Natural killer cell (primary cell): ENCODE measurements around the gene ECE1. TPM values are rescaled to one million over a fixed set of nuclear protein-coding genes. Genes with fewer than 3 reads are reported as not detected.
"Not testable (repeated sequence)": the region's sequence is repeated elsewhere in the genome, so short reads cannot be mapped to it uniquely, and the experiment has no call there.

Experiments used
- ATAC-seq, 3 donors: fragments of 150-1000 bp in 2 of 3; fragments of 200-7000 bp in 1 of 3; cut with Tn5 transposase; 1 replicate in 1 of 3; 2 replicates in 2 of 3; pipeline ENCODE4 v1.10.0; 2021; ENCODE audit warnings: mild to moderate bottlenecking in 2 of 3, moderate library complexity in 2 of 3
- DNase-seq, 2 donors: peaks; one replicate each; pipeline versions ENCODE4 v3.0.0 to v3.0.0-alpha.2; 2013 to 2021; ENCODE audit warnings: mixed read lengths in 1 of 2
- H3K27ac ChIP-seq: one replicate; pipeline ENCODE4 v1.5.1; 2013; ENCODE audit warnings: mild to moderate bottlenecking, low read length
- H3K27me3 ChIP-seq: one replicate; pipeline ENCODE4 v1.6.1; 2013; ENCODE audit warnings: low read length; ENCODE audit not compliant: control insufficient read depth, insufficient read depth
- H3K36me3 ChIP-seq: one replicate; pipeline ENCODE4 v1.6.1; 2013; ENCODE audit warnings: low read length; ENCODE audit not compliant: control insufficient read depth, insufficient read depth
- H3K4me1 ChIP-seq: one replicate; pipeline ENCODE4 v1.6.1; 2013; ENCODE audit warnings: low read length; ENCODE audit not compliant: control insufficient read depth, insufficient read depth
- H3K4me3 ChIP-seq: one replicate; pipeline ENCODE4 v1.5.1; 2013; ENCODE audit warnings: low read length
- H3K9me3 ChIP-seq: one replicate; pipeline ENCODE4 v1.6.1; 2013; ENCODE audit warnings: low read length; ENCODE audit not compliant: control insufficient read depth, insufficient read depth
- H3K27ac Mint-ChIP-seq, 2 donors: one replicate each; pipeline ENCODE4 v1.8.0; 2022; ENCODE audit warnings: mild to moderate bottlenecking in 2 of 2, mixed read lengths in 2 of 2, moderate library complexity in 1 of 2
- H3K27me3 Mint-ChIP-seq, 2 donors: one replicate each; pipeline ENCODE4 v1.8.0; 2022; ENCODE audit warnings: low read depth in 2 of 2, mixed read lengths in 2 of 2
- H3K36me3 Mint-ChIP-seq: one replicate; pipeline ENCODE4 v1.8.0; 2022; ENCODE audit warnings: mixed read lengths
- H3K4me1 Mint-ChIP-seq, 2 donors: one replicate each; pipeline ENCODE4 v1.8.0; 2022; ENCODE audit warnings: mixed read lengths in 2 of 2
- H3K4me3 Mint-ChIP-seq: one replicate; pipeline ENCODE4 v1.8.0; 2022; ENCODE audit warnings: mild to moderate bottlenecking, moderate library complexity, mixed read lengths
- H3K9me3 Mint-ChIP-seq, 2 donors: one replicate each; pipeline ENCODE4 v1.8.0; 2022; ENCODE audit warnings: mixed read lengths in 2 of 2
- WGBS: methylation state at CpG from one replicate; pipeline ENCODE4 v1.1.7; 2013; ENCODE audit warnings: missing lambda C conversion rate; ENCODE audit not compliant: insufficient coverage; 5-methylcytosine and 5-hydroxymethylcytosine counted together
- intact Hi-C: fragments of 100-400 bp; cut with micrococcal nuclease; formaldehyde crosslinking; loops from one replicate; pipeline ENCODE4 v1.14.2; 2022
- total RNA-seq, 4 donors: library from RNA; stranded (reverse); fragments of 120-200 nt in 1 of 4; gene quantifications; one replicate each; pipeline versions ENCODE4 v1.2.3 to v1.2.4, GENCODE V29; 2013 to 2022
- TF ChIP-seq, protein P1 (sequence below): fragments of 200-600 bp; IDR thresholded peaks from one replicate; pipeline ENCODE4 v1.8.0; 2022; ENCODE audit warnings: antibody characterized with exemption

The ECE1 gene
- total RNA-seq, 3 donors from 2014 or later (not counting 1 experiment from before 2014, with no cell fraction given): 47.2 to 70.1 (median 50.7) TPM

DNA sequence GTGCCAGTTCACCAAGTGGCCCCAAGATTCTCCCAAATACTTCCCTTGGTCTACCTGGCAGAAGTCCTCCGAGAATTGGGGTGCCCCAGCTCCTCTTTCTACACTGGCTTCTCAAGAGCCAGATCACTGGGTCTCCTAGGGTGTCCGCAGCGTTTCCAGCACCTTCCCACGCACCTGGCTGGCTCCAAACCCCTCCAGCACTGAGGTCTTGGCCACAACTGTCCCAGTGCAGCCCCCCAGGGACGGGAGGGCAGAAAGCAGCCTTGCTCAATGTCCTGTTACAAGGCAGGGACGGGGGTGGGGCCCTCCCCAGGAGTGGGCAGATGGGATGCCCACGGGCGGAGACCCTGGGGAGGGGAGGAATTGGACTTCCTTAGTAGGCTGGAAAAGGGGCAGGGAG, 1.1 kb downstream of the ECE1 start:
- peak overlapping the region; percentile 29 for H3K4me3 ChIP-seq
- Mint-ChIP-seq H3K4me1 (peaks cover 34 to 53% of the 10 kb centered on the region in 2 donors), H3K4me3 (peak overlapping the region; percentile 87), H3K27me3 (peaks cover 8 to 9% of the 10 kb centered on the region in 2 donors), H3K36me3 (no peaks in the 10 kb centered on the region), H3K27ac (peak overlapping the region in 1 of 2 donors; percentile 86), H3K9me3 (no peaks in the 10 kb centered on the region)
- ATAC-seq: no peak
- DNase-seq: no peak
- H3K9me3 ChIP-seq: no peaks in the 10 kb centered on the region
- intact Hi-C loops: no loop called here
- WGBS: 89% methylated on average over 8 of the region's 8 CpGs
- peaks cover 57% of the 10 kb centered on the region for H3K4me1 ChIP-seq
- H3K27ac ChIP-seq: no peak overlapping the region
- no peaks in the 10 kb centered on the region for H3K27me3 ChIP-seq
- no peaks in the 10 kb centered on the region for H3K36me3 ChIP-seq
- TF ChIP-seq, protein P1, sequence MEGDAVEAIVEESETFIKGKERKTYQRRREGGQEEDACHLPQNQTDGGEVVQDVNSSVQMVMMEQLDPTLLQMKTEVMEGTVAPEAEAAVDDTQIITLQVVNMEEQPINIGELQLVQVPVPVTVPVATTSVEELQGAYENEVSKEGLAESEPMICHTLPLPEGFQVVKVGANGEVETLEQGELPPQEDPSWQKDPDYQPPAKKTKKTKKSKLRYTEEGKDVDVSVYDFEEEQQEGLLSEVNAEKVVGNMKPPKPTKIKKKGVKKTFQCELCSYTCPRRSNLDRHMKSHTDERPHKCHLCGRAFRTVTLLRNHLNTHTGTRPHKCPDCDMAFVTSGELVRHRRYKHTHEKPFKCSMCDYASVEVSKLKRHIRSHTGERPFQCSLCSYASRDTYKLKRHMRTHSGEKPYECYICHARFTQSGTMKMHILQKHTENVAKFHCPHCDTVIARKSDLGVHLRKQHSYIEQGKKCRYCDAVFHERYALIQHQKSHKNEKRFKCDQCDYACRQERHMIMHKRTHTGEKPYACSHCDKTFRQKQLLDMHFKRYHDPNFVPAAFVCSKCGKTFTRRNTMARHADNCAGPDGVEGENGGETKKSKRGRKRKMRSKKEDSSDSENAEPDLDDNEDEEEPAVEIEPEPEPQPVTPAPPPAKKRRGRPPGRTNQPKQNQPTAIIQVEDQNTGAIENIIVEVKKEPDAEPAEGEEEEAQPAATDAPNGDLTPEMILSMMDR: no peak

DNA sequence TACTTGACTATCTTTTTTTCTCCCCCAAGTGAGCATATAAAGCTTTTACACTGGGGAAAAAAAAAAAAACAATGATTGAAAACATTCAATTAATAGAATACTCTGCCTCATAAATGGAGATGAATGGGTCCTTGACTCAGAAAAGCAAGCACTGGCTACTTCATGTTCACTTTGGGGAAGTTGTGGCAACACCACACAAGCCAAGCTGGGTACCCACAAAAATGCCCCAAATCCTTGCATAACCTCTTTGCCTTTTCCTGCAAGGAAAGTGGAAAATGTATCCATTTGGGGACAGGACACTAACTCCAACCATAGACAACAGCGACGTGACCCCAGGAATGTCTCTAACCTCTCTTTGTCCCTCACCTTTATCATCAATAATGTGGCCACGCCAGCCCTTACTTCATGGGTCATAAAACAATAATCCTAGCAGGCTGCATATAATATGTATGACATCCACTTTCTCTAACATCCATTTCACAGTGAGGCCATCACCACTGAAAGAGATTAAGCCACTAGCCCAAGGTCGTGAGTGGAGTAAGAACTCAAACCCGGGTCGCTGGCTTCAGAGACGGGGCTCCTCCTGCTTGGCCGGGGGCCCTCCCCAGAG, 2.3 kb downstream of the ECE1 start:
- H3K4me1 Mint-ChIP-seq: peaks cover 32 to 52% of the 10 kb centered on the region in 2 donors
- Histone ChIP-seq H3K9me3 (no peaks in the 10 kb centered on the region), H3K36me3 (no peaks in the 10 kb centered on the region), H3K27ac (no peak overlapping the region), H3K4me1 (peaks cover 55% of the 10 kb centered on the region), H3K27me3 (no peaks in the 10 kb centered on the region), H3K4me3 (no peak overlapping the region)
- H3K27ac Mint-ChIP-seq: no peak overlapping the region
- no peaks in the 10 kb centered on the region for H3K9me3 Mint-ChIP-seq
- peaks cover 8 to 12% of the 10 kb centered on the region in 2 donors for H3K27me3 Mint-ChIP-seq
- 89% methylated on average over 8 of the region's 8 CpGs for WGBS
- intact Hi-C loops: no loop called here
- ATAC-seq (no peak), DNase-seq (no peak)
- peak overlapping the region; percentile 67 for H3K4me3 Mint-ChIP-seq
- TF ChIP-seq, protein P1: no peak
- no peaks in the 10 kb centered on the region for H3K36me3 Mint-ChIP-seq

DNA sequence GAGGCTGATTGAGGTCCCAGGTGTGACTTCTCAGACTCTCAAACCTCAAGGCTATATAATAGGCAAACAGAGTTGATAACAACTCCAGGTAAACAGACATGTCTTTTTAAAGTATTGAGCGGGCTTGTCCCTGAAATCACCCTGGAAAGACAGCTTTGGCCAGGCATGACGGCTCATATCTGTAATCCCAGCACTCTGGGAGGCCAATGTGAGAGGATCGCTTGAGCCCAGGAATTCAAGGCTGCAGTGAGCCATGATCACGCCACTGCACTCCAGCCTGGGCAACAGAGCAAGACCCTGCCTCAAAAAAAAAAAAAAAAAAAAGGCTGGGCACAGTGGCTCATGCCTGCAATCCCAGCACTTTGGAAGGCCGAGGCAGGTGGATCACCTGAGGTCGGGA, 4.9 kb downstream of the ECE1 start:
- H3K4me3 ChIP-seq, H3K36me3 ChIP-seq, H3K27ac Mint-ChIP-seq, DNase-seq, H3K4me3 Mint-ChIP-seq, intact Hi-C loops, H3K27me3 ChIP-seq, H3K27ac ChIP-seq, H3K9me3 ChIP-seq, ATAC-seq, H3K36me3 Mint-ChIP-seq, H3K9me3 Mint-ChIP-seq: not testable (repeated sequence)
- peaks cover 21 to 41% of the 10 kb centered on the region in 2 donors for H3K4me1 Mint-ChIP-seq
- H3K4me1 ChIP-seq: peaks cover 34% of the 10 kb centered on the region
- H3K27me3 Mint-ChIP-seq: peaks cover 8 to 12% of the 10 kb centered on the region in 2 donors
- 97% methylated on average over 6 of the region's 6 CpGs for WGBS

DNA sequence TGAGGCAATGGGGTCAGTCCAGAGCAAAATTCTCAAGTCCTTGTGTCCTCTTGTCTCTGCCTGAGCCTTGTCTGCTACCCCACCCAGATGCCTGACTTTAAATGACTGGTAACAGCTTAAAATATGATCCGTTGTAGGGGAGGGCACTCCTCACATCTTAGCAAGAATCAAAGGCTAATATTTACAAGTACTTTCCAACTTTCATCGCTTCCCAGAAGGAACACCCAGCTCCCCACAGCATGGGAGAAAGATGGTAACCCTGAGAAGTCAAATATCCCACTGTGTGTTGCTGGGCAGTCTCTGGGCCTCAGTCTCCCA, 5.2 kb downstream of the ECE1 start:
- DNase-seq (no peak), ATAC-seq (no peak)
- peaks cover 24 to 45% of the 10 kb centered on the region in 2 donors for H3K4me1 Mint-ChIP-seq
- Histone ChIP-seq H3K9me3 (no peaks in the 10 kb centered on the region), H3K27ac (no peak overlapping the region), H3K4me3 (no peak overlapping the region), H3K27me3 (no peaks in the 10 kb centered on the region), H3K36me3 (no peaks in the 10 kb centered on the region), H3K4me1 (peaks cover 37% of the 10 kb centered on the region)
- no peak overlapping the region for H3K4me3 Mint-ChIP-seq
- TF ChIP-seq, protein P1: no peak
- peaks cover 8 to 15% of the 10 kb centered on the region in 2 donors for H3K27me3 Mint-ChIP-seq
- H3K27ac Mint-ChIP-seq: no peak overlapping the region
- WGBS: 82% methylated on average over 2 of the region's 2 CpGs
- H3K9me3 Mint-ChIP-seq: no peaks in the 10 kb centered on the region
- intact Hi-C loops: no loop called here
- no peaks in the 10 kb centered on the region for H3K36me3 Mint-ChIP-seq
